Measurements from ENCODE around the gene PAN3.

DNA sequence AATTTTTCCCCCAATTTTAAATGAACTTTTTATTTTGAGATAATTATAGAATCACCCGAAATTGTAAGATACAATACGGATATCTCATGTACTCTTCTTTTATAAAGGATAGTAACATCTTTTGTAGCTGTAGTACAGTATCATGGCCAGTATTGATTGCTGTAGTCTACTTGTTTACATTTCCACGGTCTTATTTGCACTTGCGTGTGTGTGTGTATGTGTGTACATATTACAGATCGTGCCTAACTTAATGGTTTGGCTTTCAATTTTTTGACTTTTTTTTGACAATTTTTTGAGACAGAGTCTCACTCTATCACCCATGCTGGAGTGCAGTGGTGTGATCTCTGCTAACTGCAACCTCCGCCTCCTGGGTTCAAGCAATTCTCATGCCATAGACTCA lies 6.7 kb downstream of the PAN3 start:
- TF ChIP-seq, protein P1, sequence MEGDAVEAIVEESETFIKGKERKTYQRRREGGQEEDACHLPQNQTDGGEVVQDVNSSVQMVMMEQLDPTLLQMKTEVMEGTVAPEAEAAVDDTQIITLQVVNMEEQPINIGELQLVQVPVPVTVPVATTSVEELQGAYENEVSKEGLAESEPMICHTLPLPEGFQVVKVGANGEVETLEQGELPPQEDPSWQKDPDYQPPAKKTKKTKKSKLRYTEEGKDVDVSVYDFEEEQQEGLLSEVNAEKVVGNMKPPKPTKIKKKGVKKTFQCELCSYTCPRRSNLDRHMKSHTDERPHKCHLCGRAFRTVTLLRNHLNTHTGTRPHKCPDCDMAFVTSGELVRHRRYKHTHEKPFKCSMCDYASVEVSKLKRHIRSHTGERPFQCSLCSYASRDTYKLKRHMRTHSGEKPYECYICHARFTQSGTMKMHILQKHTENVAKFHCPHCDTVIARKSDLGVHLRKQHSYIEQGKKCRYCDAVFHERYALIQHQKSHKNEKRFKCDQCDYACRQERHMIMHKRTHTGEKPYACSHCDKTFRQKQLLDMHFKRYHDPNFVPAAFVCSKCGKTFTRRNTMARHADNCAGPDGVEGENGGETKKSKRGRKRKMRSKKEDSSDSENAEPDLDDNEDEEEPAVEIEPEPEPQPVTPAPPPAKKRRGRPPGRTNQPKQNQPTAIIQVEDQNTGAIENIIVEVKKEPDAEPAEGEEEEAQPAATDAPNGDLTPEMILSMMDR (IDR thresholded peaks at IDR 0.05), result no peak
- TF ChIP-seq POLR2AphosphoS5 (IDR thresholded peaks at IDR 0.05), result no peak

All from esophagus muscularis mucosa (tissue), 3 donors.